Anterior cingulate cortex (tissue), 58 donors: ENCODE data around the gene SPATS2L.

Experiments
- DNase-seq, 58 donors: peaks; one replicate each; lab custom pipeline; 2025; lab: John Stamatoyannopoulos, UW

Gene SPATS2L

GRCh38 chr2:200455958-200456421, 149.5 kb downstream of the SPATS2L start:
- DNase-seq: peak in 2 of 58 donors; percentile 10 to 49

DNA sequence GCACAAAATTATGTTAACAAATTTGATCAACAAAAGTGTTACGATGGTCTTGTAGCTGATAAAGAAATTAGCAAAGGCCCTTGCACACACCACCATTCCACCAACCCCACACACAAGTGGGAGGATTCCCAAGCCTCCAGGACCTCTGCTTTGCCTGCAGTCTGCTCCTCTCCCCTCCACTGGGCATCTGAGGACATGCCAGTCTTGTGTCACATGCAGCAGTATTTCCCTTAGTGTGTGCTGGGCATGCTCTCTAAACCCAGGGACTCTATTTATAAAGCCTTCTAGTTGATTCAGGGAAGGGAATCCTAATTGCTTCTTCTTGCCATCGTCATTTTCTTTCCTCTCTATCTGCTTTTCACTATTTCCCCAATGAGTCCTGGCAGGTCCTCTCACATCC, 150.1 kb downstream of the SPATS2L start:
- peak in 2 of 58 donors; percentile 9 to 14 for DNase-seq

GRCh38 chr2:200459101-200459500, 152.6 kb downstream of the SPATS2L start:
- DNase-seq: no peak

DNA sequence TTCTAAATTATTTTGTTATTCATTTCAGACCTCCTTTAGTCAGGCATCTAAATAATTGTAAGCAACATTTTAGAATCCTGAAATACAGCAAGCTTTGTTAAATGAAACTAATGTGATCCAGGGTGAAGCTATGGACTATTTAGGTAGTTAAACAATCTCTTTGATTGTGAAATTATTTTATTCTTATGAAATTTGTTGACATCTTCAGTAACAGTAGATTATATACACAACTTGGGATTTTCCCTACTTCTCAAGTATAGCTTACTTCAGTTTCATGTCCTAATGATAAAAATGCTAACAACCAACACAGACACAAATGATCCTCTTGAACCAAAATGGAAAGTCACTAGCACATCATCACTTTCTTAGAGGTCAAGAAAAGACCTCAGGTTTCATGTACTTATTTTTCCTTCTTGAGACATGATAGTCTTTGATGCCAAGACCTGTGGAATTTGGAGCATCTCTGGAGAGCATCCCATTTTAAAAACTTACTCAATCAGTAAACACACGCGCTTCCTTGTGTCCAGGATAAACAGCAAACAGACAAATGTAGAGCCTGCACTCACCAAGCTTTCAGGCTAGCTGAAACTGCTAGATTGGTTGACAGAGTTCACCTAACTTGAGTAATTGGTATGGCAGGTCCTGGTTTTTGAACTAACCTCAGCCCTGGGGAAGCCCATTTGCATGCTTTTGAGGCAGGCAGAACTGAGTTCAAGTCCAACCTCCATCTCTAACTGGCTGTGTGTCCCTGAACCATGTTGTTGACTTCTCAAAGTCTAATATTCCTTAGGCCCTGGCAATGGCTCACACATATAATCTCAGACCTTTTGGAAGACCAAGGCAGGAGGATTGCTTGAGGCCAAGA, 155.6 kb downstream of the SPATS2L start:
- DNase-seq: no peak

DNA sequence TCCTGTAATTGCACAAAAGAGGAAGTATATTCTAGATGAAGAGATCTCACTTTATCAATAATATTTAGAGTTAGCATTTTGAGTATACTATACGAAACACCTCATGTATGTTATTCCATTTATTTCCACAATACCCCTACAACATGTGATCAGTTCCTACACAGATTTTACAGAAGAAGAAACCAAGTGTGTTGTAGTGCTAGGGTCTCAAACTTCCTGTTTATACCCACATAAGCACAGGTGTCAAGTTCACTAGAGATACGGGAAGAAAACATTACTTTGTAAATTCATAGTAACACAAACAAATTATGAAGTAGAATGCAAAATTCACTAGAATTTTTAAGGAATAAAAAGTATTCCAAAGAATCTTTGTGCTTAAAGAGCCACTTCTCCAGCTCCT, 157.0 kb downstream of the SPATS2L start:
- no peak for DNase-seq

DNA sequence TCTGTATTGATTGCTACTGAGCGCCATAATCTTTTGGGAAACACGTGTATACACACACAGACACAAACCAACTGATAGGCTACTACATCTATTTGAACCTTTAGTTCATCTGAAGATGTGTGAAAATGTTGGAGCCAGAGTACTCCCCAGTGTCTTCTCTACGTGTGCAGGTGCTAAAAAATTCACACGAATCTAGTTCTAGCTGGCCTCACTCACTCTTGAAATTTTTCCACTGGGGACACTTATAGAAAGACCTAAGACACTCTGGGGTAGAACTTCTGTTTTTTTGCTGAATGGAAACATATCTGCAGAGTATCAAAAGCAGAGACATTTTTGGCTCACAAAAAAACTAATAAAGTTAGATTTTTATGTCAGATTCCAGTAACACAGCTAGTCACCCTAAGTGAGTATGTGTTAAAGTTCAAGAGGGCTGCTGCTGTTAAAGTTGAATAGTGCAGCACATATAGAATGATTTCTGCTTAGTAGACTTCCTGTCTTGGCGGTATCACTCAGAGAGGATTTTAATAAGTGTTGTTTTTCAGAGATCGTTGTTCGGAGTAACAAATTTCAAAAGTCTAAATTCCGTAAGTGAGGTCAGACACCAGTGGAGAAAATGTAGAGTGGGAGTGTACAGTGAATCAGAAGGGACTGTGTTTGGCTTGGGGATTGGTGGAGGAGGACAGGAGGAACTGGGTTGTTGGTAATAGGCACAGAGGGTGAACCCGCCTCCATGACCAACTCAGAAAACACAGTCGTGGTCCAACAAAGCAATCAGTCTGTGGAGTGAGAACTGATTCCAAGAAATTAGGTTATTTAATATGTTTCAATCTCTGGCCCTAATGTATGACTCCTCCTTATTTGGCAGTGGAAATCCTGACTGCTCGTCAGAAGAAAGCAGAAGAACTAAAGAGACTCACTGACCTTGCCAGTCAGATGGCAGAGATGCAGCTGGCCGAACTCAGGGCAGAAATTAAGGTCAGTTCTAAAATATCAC, 160.2 kb downstream of the SPATS2L start:
- no peak for DNase-seq

GRCh38 chr2:200467806-200468681, 161.6 kb downstream of the SPATS2L start:
- no peak for DNase-seq

DNA sequence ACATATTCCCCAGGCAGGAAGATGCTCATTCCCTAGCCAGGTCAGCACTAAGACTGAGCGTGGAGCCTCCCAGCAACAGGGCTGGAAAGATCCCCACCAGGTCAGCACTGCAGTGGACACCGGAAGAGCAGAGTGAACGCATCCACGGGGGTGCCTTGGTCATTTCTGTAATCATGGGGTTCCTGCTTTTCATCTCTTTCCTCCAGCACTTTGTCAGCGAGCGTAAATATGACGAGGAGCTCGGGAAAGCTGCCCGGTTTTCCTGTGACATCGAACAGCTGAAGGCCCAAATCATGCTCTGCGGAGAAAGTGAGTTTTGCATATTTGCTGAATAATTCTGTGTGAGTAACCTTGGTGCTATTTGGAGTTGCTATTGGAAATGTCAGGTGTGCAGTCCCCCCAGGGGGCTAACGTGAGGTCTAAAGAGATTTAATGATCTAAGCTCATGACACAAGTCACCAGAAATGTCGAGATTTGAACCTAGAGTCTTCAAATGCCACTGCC, 163.3 kb downstream of the SPATS2L start:
- DNase-seq: peak in 19 of 58 donors; percentile 19 to 69 (median 45)

- DNase-seq: peak in 34 of 58 donors; percentile 13 to 81 (median 50)
Measured at GRCh38 chr2:200470230-200470629, 163.7 kb downstream of the SPATS2L start.

- DNase-seq: peak in 25 of 58 donors; percentile 9 to 66 (median 32)
Measured at GRCh38 chr2:200471324-200471848, 164.9 kb downstream of the SPATS2L start.

- no peak for DNase-seq
Measured at GRCh38 chr2:200471928-200472645, 165.6 kb downstream of the SPATS2L start.

- DNase-seq: no peak
Measured at GRCh38 chr2:200472853-200473464, 166.5 kb downstream of the SPATS2L start.

DNA sequence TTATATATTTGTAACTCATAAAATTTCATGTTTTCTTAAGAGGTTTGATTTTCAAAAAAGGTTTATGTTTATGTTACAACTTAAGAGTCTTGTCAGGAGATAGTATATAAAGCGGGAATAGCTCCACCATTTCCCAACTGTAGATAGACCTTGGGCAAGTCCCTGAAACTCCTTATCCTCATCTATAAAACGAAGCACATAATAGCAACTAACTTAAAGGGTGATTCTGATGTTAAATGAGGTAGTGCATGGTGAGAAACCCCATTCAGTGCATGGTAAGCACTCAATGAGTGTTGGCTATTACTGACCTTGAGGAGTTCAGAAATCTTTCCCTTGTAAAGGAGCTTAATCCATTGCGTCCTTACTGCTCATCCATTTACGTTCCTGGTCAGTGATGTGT, 169.3 kb downstream of the SPATS2L start:
- no peak for DNase-seq

DNA sequence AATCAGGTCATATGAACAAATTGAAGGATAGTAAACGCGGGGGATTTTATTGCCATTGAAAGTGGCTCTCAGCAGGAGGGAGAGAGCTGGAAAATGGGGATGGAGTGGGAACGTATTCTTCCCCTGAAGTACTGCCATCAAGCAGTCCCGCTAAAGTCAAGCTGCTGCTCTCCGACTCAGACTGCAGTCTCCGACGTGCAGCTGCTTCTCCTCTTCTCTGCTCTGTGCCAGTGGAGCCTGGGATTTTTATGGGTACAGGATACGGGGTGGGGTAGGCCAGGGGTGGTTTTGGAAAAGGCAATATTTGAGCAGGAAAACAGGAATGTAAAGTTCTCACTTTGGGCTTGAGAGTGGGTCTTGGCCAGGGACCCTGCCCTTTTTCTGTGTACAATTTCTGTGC, 170.3 kb downstream of the SPATS2L start:
- peak in 4 of 58 donors; percentile 9 to 24 (median 17) for DNase-seq

DNA sequence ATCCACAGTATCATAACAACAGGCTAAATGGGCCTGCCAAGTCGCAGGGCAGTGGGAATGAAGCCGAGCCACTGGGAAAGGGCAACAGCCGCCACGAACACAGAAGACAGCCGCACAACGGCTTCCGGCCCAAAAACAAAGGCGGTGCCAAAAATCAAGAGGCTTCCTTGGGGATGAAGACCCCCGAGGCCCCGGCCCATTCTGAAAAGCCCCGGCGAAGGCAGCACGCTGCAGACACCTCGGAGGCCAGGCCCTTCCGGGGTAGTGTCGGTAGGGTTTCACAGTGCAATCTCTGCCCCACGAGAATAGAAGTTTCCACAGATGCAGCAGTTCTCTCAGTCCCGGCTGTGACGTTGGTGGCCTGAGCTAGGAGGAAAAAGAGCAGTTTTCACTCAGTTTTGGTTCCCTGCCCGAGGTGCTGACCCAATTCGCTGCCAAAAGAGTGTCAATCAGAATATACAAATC, 171.2 kb downstream of the SPATS2L start:
- peak in 27 of 58 donors; percentile 18 to 63 (median 42) for DNase-seq

DNA sequence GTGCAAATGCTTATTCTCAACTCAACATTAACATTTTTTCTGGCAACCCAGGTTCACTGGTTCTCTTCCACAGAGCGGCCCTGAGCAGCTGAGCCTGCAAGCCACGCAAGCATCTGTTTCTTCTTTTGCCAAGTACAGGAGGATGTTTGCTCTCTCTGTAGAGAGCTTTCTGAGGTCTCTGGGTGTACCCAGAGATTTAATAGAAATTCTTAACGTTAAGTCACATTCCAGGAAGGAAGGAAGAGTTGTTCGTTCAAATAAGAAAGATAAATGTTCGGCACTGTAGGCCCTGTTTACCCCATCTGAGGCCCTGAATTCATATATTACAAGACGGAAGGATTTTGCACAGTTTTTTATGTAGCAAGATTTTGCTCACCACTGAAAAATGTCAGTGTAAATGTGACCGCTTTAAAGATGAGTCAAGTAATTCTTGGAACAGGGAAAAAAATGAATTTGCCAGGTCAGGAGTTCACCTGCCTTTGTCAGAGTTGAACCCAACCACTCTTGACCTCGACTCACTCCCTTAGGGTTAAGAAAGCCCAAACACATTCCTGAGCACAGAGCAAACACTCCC, 173.3 kb downstream of the SPATS2L start:
- DNase-seq: no peak

DNA sequence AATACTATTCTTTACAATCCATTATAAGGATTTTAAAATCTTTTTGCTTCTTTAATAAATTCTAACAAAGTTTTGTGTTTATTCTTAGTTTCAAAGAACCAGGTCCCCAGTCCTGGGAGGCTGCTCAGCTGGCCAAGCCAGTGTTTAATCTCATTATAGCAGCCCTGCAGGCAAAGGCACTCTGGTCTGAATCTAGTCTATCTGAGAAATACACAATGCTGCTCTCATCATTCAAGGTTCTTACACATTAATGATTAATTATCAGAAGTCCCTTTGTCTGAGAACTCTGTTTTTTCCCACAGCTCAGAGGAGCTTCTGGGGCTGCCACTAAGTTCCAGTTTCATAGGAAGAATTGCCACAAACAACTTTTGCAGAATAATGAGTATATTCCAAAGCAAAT, 175.7 kb downstream of the SPATS2L start:
- no peak for DNase-seq

GRCh38 chr2:200483729-200484198, 177.3 kb downstream of the SPATS2L start:
- DNase-seq: no peak
